GM18505 (cell line): Measurements from ENCODE around the gene CX3CR1.

Experiments used
- ATAC-seq: cut with Tn5 transposase; IDR thresholded peaks from one replicate; pipeline ENCODE4 v1.9.1; 2021; ENCODE audit not compliant: unreplicated experiment
- POLR2A ChIP-seq: IDR thresholded peaks from 4 replicates; pipeline ENCODE4 v1.6.1; 2011; ENCODE audit warnings: borderline replicate concordance; ENCODE audit not compliant: insufficient read depth, insufficient read length; ENCODE audit errors: extremely low read depth

The CX3CR1 gene

DNA sequence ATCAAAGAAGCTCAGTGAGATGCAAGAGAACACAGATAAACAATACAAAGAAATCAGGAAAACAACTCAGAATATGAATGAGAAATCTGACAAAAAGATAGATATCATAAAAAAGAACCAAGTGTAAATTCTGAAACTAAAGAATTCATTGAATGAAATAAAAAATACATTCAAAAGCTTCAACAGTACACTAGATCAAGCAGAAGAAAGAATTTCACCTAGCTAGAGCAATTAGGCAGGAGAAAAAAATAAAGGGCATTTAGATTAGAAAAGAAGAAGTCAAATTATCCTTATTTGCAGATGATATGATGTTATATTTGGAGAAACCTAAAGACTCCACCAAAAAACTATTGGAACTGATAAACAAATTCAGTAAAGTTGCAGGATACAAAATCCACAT lies 19.4 kb upstream of the CX3CR1 start:
- no peak for ATAC-seq
- no peak for TF ChIP-seq POLR2A

DNA sequence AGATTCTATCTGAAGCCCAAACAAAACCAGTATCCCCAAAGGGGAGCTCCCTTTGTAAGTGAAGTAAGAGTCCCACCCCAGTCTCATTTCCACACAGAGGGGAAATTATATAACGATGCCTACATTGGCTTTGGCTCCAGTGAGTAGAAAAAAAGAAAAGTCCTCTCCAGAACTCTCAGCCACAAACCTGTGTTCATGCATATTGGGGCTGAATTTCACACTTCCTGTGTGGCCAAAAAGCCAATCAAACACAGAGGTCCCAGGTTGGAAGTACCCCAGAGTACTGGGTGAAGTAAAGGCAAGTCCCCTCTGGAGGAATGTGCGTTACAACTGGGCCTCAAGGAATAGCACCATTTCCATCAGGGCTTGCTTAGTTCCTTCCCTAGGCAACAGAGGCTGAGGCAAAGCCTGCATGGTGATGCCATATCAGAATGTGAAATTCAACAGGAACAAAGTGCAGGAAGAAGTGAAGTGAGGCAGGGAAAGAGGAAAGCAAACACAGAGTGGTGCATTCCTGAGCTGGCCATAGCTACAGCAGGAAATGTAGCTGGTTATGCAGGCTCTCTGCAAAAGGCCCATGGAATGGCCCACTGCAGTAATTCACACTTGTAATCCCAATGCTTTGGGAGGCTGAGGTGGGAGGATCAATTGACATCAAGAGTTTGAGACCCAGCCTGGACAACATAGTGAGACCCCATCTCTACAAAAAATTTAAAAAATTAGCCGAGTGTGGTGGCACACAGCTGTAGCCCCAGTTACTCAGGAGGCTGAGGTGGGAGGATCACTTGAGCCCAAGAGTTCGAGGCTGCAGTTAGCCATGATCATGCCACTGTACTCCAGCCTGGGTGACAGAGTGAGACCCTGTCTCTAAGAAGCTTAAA lies 16.6 kb upstream of the CX3CR1 start:
- no peak for ATAC-seq
- no peak for TF ChIP-seq POLR2A

DNA sequence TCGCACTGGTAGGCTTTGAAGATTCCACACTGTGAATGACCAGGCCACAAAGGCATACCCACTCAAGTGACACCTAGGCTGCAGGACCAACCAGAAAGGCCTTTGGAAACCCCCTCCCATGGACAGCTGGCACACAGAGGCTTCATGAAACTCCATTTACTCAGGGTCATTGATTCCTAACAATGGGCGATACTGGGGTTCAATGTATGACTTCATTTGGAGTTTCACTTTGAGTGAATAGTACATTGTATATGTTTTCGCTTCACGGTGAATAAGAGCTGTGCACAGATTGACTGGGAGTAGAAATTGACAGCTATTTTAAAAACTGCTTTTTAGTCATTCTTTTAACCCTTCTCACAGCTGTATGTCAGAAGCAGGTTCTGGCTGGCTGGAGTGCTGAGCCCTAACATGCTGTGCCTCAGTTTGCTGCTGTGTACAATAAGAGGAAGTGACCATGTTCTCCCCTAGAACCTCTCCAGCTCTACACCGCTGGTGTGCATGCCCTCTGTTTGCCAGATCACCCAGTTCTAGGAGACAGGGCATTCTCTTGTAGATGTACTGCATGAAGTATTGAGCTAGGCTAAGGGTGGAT lies 15.4 kb upstream of the CX3CR1 start:
- no peak for TF ChIP-seq POLR2A

DNA sequence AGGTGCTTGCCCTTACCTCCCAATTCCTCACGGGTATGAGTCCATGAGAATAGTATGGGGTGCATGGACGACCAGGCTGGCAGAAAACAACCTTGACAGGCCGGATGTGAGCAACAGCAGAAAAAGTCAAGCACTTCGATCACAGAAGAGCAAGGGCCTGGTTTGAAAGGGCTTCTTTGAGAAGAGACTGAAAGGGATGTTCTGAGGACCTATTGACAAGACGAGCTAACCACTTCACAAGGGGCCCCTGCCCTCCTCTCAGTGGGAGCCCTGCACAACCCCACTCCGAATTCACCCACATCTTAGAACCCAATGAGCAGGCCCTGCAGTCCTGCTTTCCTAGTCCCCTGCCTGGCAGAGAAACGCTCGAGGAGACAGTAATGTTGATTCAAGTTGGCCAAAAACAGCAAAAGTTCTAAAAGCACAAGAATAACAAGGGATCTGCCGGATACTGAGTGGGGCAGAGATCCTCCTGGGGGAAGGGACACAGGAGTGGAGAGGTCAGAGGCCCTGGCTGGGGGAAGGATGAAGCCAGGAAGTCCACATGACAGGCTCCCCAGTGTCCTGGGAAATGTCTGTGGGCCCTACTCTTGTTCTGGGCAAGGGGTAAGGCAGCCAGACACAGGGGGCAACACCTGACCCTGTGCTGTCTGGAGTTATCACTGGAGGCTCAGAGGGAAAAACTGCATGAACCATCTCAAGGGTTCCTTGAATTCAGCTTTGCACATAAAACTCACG lies 14.8 kb upstream of the CX3CR1 start:
- TF ChIP-seq POLR2A = peak; percentile 27
- ATAC-seq = no peak

More for the DNA sequence above, 15.4 kb upstream of the CX3CR1 start:
- peak; percentile 84 for ATAC-seq

DNA sequence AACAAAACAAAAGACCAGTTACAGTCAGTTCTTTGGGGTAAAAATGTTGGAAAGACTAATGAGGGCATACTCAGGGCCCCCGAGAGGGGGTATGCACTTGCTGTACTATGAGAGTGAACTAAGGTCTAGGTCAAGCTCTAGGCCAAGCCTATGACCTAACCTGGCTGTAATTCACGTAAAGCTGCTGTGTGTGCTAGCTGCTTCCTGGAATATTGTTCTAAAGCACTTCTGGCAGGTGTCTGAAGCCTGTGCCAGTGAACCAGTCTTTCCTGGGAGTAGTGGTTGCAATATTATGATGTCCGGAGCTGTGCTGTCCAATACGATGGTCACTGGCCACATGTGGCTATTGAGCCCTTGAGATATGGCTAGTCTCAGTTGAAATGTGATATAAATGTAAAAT lies 13.1 kb upstream of the CX3CR1 start:
- no peak for TF ChIP-seq POLR2A
- no peak for ATAC-seq

DNA sequence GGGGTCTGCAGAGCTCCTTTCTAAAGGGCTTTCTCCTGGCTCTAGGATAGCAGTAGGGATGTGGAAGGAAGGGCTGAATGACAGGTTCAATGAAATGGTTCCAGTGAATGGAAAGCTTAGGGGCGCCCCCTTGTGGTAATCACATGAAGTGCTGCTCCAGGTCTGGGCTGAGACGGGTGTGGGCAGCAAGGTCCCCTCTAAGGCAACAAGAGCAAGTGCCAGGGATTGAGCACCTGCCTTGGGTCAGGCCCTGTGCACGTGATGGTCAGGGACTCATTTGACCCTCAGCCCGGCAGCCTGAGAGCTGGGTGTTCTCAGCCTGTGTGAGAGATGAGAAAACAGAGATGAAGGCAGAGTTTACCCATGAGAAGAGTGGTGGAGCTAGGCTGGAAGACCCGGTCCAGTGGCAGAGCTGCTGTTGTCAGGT lies 12.1 kb upstream of the CX3CR1 start:
- no peak for TF ChIP-seq POLR2A
- no peak for ATAC-seq

DNA sequence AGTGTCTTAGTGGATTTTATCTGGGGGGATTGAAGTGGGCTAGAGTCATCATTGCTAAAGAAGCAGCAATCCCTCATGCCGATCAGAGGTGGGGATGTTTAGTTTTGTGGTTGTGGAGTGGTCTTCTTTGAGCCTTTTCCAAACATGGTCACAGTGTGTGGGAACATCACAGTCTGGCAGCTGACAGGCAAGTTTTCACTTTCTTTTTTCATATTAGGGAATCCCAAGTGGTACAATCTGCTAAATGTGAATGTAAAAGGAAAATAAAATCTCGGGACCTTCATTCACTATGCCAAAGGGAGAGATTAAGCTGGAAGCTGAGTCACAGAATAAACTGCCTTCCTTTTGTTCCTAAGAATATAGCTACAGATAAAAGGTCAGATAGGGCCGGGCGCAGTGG lies 10.4 kb upstream of the CX3CR1 start:
- ATAC-seq = no peak
- no peak for TF ChIP-seq POLR2A

DNA sequence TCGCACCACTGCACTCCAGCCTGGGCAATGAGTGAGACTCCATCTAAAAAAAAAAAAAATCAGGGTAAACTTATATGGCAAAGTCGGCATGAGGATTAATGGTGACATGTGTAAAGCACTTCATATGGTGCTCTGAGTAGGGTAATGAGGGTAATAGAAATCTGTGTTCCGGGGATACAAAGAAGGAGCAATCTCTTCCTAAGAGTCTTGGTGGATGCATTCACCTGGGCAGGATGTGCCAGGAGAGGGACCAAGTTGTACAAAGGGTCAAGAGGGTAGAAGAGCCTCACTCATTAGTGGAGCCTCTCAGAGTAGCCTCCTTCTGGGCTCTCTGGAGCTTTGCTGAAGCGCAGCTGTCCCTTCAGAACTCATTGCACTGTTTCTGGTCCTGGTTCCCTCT lies 9.3 kb upstream of the CX3CR1 start:
- ATAC-seq = no peak
- no peak for TF ChIP-seq POLR2A

DNA sequence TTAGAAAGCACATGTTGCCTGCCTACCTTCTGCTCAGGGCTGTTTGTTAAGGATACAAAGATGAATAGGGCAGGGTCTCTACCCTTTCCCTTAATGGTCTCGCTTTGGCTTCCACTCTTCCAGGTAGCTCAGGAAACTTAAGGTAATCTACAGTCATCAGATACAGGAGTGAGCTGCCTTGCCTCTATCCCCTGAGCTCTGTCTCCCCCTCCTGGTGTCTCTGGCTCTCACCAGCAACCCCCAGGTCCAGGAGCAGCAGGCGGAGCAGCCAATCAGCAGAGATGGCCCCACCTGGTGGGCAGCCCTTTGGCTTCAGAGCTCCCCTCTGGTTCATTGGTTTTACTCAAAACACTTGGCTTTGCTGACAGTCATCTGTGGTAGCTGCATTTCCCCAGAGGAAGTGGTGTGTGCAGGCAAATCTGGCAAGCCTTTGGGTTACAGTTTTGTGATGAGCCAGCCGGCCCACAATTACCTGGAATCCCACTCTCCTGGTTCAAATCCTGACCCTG lies 8.5 kb upstream of the CX3CR1 start:
- no peak for TF ChIP-seq POLR2A
- ATAC-seq = peak; percentile 96

DNA sequence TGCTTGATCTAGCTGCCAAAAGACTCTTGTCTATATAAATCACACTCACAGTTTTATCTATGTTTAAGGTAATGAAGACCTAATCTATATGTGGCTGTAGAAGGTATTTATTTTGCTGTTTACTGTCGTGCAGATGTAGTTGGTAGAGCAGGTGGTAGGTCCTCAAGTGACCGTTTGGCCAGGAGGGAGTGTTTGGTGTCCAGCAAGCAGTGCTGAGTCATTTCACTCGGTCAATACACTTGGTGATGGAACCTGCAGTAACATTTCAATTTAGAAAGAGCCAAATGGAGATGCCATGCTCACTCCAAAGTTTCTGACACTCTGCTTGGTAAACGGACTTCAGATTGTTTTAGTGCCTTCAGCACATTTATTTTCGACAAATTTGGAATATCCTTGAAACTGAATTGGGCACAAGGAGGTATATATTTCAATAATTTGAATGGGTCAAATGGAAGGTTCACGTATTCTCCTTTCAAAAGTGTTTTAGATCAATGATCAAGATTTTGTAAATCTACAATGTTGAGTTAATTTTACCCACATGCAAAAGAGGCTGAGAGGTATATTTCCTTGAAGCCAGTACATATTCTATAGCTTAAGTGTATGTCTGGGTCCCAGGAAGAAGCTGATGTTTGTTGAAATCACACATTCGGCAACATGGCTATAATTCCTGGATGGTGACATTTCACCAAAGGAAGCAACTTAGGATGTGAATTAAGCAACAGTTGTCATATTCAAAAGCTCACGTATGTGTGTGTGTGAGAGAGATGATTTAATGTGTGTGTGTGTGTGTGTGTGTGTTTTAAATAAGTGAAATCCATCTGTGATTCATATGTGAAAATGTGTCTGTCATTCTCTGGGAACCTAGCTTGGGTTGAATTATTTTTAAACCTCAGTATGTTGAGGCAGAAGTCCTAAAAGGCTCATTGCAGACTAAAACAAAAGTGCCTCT lies 7.7 kb upstream of the CX3CR1 start:
- ATAC-seq = no peak
- no peak for TF ChIP-seq POLR2A

DNA sequence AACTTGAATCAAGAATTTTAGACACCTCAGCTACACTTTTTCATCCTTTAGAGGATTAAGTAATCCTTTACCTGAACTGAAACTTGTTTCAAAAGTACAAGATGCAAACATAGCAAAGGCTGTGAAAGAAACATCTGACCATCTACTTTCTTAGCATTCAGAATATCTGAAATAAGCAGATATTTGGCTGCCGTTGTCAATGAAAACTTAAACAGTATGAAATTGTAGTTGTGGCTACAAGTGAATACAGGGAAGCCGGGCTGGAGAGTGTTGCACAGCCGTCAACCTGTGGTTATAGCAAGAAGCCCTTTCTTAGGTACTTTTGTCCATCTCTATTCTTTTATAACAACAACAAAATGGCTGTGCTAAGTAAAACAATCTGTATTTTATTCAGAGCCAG lies 6.9 kb upstream of the CX3CR1 start:
- no peak for ATAC-seq
- no peak for TF ChIP-seq POLR2A

DNA sequence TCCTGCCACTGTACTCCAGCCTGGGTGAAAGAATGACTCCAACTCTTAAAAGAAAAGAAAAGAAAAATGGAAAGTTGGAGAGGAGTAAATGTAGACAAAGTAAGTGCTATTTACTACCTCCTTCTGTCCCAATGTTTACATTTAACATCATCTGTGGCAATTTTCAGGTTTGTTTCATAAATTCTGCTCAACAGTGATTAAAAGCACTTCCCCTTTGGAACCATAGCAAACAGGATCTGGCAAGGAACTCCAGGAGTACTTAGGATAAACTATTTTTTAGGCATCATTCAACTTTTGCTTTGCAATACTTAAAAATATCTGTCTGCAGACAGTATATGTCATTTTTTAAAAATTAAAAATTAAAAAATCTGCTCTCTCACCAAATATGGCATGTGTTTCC lies 5.5 kb upstream of the CX3CR1 start:
- TF ChIP-seq POLR2A = no peak
- ATAC-seq = no peak
